ENCODE measurements around the gene SULF2. TPM values are rescaled to one million over a fixed set of nuclear protein-coding genes. Genes with fewer than 3 reads are reported as not detected.

The SULF2 gene
- total RNA-seq, 1 experiment from 2014 or later: 82.2 TPM

GRCh38 chr20:47775039-47775438, 10.2 kb downstream of the SULF2 start:
- POLR2A ChIA-PET: interaction anchor here (0.6 to 1.9 kb wide), 2 partner anchors 8 to 458 kb away, joined by 3 to 8 read pairs; no protein-coding TSS in a partner anchor
- Mint-ChIP-seq H3K27me3 (ENCODE audit: insufficient read depth, unreplicated experiment) (no peaks in the 10 kb centered on the region), H3K4me3 (ENCODE audit: unreplicated experiment) (no peak overlapping the region), H3K9me3 (ENCODE audit: unreplicated experiment) (no peaks in the 10 kb centered on the region), H3K36me3 (ENCODE audit: insufficient read depth, unreplicated experiment) (peaks cover 26% of the 10 kb centered on the region), H3K4me1 (ENCODE audit: insufficient read depth, unreplicated experiment) (peaks cover 16% of the 10 kb centered on the region), H3K27ac (ENCODE audit: low read depth, unreplicated experiment) (no peak overlapping the region)
- BruUV-seq (replicated peaks): no TSS peak
- intact Hi-C loops (cut with micrococcal nuclease): no loop called here
- TF ChIP-seq, protein P1, sequence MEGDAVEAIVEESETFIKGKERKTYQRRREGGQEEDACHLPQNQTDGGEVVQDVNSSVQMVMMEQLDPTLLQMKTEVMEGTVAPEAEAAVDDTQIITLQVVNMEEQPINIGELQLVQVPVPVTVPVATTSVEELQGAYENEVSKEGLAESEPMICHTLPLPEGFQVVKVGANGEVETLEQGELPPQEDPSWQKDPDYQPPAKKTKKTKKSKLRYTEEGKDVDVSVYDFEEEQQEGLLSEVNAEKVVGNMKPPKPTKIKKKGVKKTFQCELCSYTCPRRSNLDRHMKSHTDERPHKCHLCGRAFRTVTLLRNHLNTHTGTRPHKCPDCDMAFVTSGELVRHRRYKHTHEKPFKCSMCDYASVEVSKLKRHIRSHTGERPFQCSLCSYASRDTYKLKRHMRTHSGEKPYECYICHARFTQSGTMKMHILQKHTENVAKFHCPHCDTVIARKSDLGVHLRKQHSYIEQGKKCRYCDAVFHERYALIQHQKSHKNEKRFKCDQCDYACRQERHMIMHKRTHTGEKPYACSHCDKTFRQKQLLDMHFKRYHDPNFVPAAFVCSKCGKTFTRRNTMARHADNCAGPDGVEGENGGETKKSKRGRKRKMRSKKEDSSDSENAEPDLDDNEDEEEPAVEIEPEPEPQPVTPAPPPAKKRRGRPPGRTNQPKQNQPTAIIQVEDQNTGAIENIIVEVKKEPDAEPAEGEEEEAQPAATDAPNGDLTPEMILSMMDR (IDR thresholded peaks at IDR 0.05; ENCODE audit: unreplicated experiment): no peak
- DNase-seq (ENCODE audit: unreplicated experiment): no peak
- CTCF ChIA-PET: interaction anchor here (0.5 to 4.7 kb wide), 6 partner anchors 11 to 845 kb away, joined by 3 to 38 read pairs (median 4); partner anchors contain the start of gene SULF2

GRCh38 chr20:47774131-47774777, 11.0 kb downstream of the SULF2 start:
- no peak overlapping the region for H3K4me3 Mint-ChIP-seq (ENCODE audit: unreplicated experiment)
- peaks cover 22% of the 10 kb centered on the region for H3K4me1 Mint-ChIP-seq (ENCODE audit: insufficient read depth, unreplicated experiment)
- CTCF ChIA-PET: interaction anchor here (0.6 to 4.7 kb wide), 4 partner anchors 8 to 378 kb away, joined by 3 to 38 read pairs (median 6); partner anchors contain the start of gene SULF2
- POLR2A ChIA-PET: interaction anchor here (0.8 to 1.9 kb wide), 2 partner anchors 9 to 15 kb away, joined by 3 to 8 read pairs; no protein-coding TSS in a partner anchor
- no peak overlapping the region for H3K27ac Mint-ChIP-seq (ENCODE audit: low read depth, unreplicated experiment)
- no TSS peak for BruUV-seq (replicated peaks)
- TF ChIP-seq, protein P1 (IDR thresholded peaks at IDR 0.05; ENCODE audit: unreplicated experiment): no peak
- intact Hi-C loops (cut with micrococcal nuclease): no loop called here
- DNase-seq (ENCODE audit: unreplicated experiment): no peak
- H3K9me3 Mint-ChIP-seq (ENCODE audit: unreplicated experiment): no peaks in the 10 kb centered on the region
- peaks cover 33% of the 10 kb centered on the region for H3K36me3 Mint-ChIP-seq (ENCODE audit: insufficient read depth, unreplicated experiment)
- H3K27me3 Mint-ChIP-seq (ENCODE audit: insufficient read depth, unreplicated experiment): no peaks in the 10 kb centered on the region

GRCh38 chr20:47773371-47773786, 11.9 kb downstream of the SULF2 start:
- no TSS peak for BruUV-seq (replicated peaks)

DNA sequence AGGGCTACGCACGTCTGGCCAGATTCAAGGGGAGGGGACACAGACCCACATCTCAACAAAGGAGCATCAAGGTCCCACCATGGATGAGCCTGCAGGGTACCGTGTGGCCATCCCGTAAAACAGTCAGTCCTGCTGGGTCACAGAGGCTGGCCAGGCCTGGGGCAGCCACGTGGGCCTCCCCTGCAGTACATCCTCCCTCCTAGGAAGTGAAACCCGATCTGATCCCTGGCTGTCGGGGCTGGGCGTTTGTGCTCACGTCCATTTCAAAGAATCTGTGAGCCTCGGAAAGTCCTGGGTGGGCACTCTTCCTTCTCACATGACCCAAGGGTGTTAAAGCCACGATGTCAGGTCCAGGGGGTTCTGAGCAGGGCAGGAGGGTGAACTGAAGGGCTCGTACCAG, 14.3 kb downstream of the SULF2 start:
- no peak overlapping the region for H3K27ac Mint-ChIP-seq (ENCODE audit: low read depth, unreplicated experiment)
- no peaks in the 10 kb centered on the region for H3K9me3 Mint-ChIP-seq (ENCODE audit: unreplicated experiment)
- H3K4me3 Mint-ChIP-seq (ENCODE audit: unreplicated experiment): no peak overlapping the region
- TF ChIP-seq, protein P1 (IDR thresholded peaks at IDR 0.05; ENCODE audit: unreplicated experiment): no peak
- H3K27me3 Mint-ChIP-seq (ENCODE audit: insufficient read depth, unreplicated experiment): no peaks in the 10 kb centered on the region
- no peak for DNase-seq (ENCODE audit: unreplicated experiment)
- peaks cover 25% of the 10 kb centered on the region for H3K4me1 Mint-ChIP-seq (ENCODE audit: insufficient read depth, unreplicated experiment)
- no TSS peak for BruUV-seq (replicated peaks)
- intact Hi-C loops (cut with micrococcal nuclease): no loop called here
- peaks cover 44% of the 10 kb centered on the region for H3K36me3 Mint-ChIP-seq (ENCODE audit: insufficient read depth, unreplicated experiment)
- ChIA-PET POLR2A (no interaction called here), CTCF (interaction anchor here (0.7 to 1.4 kb wide), 3 partner anchors 46 to 850 kb away, joined by 3 to 4 read pairs (median 3); no protein-coding TSS in a partner anchor)

More at GRCh38 chr20:47773371-47773786, 11.9 kb downstream of the SULF2 start:
- TF ChIP-seq, protein P1 (IDR thresholded peaks at IDR 0.05; ENCODE audit: unreplicated experiment): no peak
- DNase-seq (ENCODE audit: unreplicated experiment): no peak
- ChIA-PET POLR2A (interaction anchor here (0.6 to 1.9 kb wide), 5 partner anchors 10 to 522 kb away, joined by 3 to 8 read pairs (median 3); no protein-coding TSS in a partner anchor), CTCF (interaction anchor here (0.6 to 1.6 kb wide), 2 partner anchors 9 to 446 kb away, joined by 3 to 6 read pairs; no protein-coding TSS in a partner anchor)
- Mint-ChIP-seq H3K9me3 (ENCODE audit: unreplicated experiment) (no peaks in the 10 kb centered on the region), H3K36me3 (ENCODE audit: insufficient read depth, unreplicated experiment) (peaks cover 37% of the 10 kb centered on the region), H3K27ac (ENCODE audit: low read depth, unreplicated experiment) (peak overlapping the region; percentile 57), H3K4me1 (ENCODE audit: insufficient read depth, unreplicated experiment) (peaks cover 22% of the 10 kb centered on the region), H3K4me3 (ENCODE audit: unreplicated experiment) (no peak overlapping the region), H3K27me3 (ENCODE audit: insufficient read depth, unreplicated experiment) (no peaks in the 10 kb centered on the region)
- intact Hi-C loops (cut with micrococcal nuclease): no loop called here
